Suppressor macrophage (primary cell): Measurements from ENCODE around the gene ALDOB.

Source experiments
- DNase-seq, 4 experiments: peaks; one replicate each; pipeline ENCODE4 v3.0.0-alpha.2; 2020 to 2022

Gene ALDOB

DNA sequence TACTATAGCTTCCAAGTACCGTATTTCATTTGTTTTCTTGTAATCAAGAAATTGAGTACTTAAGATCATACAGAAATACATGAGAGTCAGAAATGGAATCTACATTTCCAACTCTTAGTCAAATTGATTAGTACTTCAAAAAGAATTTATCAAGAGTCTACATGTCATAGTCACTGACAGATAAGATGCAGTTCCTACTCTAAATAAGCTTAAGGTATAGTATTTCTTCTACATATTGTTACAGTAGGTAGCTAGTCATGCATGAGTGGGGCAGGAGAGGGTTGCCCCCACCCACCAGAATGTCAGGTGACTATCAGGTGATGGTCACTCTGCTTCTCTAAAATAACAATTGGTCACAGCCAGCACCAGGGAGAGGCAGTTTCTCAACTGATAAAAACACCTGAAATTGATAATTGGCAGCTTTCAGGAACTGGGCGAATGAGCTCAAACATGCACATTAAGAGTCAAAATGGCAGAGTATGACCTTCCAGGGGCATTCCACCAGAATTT lies 53.7 kb downstream of the ALDOB start:
- no peak for DNase-seq

DNA sequence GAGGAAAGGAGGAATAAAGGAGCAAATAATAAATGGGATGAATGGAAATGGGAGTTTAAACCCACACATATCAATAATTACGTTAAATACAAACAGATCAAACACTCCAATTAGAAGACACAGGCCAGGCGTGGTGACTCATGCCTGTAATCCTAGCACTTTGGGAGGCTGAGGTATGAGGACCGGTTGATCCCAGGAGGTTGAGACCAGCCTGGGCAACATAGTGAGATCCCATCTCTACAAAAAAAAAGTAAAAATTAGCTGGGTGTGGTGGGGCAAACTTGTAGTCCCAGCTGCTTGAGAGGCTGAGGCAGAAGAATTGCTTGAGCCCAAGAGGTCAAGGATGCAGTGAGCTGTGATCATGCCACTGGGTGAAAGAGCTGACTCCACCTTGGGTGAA lies 54.5 kb downstream of the ALDOB start:
- DNase-seq: no peak

DNA sequence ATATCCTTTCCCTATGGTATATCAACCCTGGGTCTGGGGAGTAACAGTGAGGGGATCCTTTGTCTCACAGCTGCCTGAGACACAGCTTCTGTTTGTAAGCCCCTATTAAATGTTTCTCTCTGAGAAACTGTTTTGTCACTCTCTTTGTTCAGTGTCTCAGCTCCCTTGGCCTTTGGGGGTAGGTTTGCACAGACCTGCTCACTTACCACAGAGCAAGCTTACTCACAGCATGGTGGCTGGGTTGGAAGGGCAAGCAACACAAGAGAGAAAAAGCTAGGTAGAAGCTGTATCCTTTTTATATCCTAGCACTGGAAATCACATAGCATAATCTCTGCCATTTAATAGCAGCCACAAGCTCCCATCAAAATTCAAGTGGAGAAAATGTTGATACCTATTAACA lies 55.3 kb downstream of the ALDOB start:
- DNase-seq: no peak

DNA sequence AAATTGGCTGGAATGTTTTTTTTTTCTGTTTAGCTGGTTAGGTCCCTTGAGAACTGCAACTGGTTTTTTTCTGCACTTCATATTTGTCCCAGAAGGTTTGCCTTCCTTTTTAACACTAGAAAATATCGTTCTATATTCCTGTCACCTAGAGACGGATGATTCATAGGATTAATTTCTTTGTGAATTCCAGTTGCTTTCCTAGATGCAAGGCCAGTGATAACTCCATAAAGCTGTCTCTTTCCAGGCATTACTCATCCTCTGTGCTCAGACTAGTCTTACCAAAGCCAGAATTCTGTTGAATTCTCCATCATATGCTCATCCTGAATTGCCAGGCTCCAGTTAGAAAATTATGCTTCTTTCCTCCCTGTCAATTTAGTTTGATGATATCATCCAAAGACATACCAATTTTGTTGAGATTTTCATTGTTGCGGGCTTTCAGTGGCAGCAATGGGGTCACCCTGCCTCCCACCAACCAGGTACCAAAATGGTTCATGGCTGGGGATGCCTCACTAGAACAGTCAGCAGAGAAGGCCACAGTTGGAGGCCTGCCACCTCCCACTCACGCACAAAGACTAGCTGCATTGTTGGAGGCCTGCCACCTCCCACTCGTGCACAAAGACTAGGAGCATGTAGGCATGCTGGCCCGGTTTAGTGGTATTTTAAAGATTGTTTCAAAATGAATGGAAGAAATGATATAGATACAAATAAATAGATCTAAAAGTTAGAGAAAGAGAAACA lies 59.3 kb downstream of the ALDOB start:
- no peak for DNase-seq

DNA sequence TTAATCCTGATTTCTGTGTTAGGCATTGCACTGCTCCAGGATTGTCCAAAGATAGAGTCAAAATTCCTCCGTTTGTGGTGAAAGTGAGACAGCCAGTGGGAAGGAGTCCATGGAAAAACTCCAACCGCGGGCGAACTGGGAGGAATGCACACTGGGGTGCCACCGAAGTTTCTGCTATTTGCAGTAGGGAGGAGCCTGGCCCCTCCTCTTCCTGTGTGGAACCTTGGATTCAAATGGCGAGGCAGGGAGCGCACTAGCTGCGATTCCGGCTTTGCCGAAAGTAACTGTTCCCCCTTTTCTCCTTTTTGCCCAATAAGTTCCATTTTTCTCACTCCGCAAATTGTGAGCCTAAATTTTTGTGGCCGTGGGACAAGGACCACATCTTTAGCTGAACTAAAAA lies 60.0 kb downstream of the ALDOB start:
- DNase-seq: no peak

DNA sequence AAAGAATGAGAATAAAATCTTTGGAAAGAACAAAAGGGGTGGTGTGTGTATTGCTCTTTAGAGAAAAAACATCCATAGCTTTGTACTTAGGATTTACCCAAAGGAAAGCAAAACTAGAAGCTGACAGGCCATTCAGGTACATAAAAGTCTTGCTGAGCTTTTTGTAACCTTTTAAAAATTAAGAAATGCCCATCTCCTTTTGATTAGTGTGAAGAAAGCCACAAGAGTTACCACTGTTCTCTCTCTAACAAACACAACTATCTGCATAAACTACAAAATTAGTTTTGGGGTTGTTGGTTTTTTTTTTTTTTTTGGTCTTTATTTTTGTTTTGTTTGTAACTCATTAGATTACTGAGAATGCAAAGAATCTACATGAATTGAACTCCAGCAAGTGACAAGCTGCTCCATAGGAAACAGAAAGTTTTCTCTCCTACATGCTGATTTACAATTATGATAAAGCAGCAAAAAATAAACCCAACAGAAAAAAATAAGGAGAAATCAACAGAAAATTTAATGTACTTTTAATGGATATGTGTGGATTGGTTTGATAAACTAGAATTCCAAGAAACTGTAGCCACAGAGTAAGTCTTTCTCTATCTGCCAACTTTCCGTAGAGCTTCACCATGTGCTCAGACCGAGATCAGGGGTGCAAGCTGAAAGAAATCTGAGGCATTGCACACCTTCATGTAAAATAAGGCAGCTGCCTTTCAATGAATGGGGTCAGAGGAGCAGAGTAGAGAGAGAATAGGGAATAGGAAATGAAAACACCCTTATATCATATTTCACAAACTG lies 63.1 kb downstream of the ALDOB start:
- no peak for DNase-seq

DNA sequence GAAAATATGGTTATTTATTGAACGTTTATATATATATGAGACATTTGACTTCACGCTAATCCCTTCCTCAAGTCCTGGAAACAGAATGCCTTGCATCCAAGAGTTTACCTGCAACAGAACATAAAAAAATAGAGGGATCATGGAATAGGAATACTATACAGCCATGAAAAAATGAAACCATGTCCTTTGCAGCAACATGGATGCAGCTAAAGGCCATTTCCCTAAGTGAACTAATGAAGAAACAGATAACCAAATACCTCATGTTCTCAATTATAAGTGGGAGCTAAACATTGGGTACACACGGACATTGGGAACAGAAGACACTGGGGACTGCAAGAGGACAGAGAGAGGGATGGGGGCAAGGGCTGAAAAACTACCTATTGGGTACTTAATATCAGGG lies 63.8 kb downstream of the ALDOB start:
- no peak for DNase-seq
